GM18519 (cell line): ENCODE measurements around the gene IQSEC1.
A peak's percentile ranks its signal among the peaks of the same experiment; 100 is the strongest.

Source experiments
- ATAC-seq: cut with Tn5 transposase; IDR thresholded peaks from one replicate; pipeline ENCODE4 v1.9.1; 2021; ENCODE audit warnings: mild to moderate bottlenecking, moderate library complexity; ENCODE audit not compliant: unreplicated experiment, low FRiP score

Gene IQSEC1

DNA sequence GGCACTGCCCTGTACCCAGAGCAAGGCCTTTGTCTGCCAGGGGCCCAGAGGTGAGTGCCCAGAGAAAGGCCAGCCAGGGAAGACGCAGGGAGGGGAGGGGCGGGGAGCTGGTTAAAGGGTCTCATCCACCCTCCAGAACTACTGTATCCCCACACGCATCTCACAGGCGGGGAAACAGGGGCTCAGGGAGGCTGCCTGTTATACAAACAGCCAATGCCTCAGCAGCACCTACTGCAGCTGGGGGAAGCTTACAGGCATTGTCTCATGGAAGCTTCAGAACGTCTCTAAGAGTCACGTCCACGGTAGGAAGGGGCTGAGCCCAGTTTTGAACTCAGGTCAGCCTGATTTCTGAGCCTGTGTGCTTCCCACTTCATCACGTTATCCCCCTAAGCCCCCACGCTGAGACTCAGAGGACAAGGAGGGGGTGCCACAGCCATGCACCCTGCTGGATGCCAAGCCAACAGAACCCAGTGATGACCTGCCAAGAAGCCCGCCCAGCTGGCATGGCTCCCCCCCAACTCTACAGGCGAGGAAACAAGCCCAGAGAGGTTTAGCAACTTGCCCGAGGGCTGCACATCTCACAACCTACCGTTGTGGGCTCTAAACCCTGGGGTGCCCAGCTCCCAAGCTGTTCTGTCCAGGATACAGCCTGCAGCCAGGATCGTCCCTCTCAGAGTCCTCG, 54.5 kb downstream of the IQSEC1 start:
- ATAC-seq, result no peak

DNA sequence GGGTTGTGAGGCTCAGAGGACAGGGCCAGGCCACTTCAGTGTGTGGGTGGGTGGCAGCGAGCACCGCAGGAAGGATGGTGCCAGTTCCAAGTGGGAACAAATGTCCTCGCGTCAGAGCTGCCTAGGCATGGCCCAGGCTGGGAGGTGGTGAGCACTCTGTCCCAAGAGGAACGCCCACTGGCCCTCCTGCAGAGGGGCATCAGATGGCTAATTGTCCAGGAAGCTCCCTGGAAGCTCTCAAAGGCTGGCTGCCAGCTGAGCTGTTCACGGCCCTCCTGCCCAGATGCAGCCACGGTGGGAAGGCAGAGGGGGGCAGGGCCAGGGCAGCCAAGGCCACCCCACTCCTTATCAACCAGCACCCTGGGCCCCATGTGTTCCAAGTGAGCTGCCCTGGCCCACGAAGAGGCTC, 55.2 kb downstream of the IQSEC1 start:
- no peak for ATAC-seq

GRCh38 chr3:13017361-13018042, 55.7 kb downstream of the IQSEC1 start:
- ATAC-seq, result no peak

DNA sequence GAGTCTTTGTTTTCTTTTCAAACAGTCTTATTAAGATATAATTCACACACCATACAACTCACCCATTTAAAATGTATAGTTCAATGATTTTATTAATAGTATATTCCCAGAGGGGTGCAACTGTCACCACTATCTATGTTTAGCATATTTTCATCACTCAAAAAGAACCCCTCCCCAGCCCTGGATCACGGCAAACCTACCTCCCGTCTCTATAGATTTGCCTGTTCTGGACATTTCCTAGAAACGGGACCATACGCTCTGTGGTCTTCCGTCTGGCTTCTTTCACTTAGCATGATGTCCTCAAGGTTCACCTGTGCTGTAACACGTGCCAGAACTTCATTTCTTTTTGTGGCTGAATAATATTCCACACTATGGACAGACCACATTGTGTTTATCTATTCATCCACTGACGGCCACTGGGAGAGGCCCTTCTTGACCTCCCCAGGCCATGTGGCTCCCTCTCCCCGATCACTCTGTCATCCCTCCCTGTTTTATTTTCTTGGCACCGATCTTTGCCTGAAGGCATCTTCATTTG, 56.4 kb downstream of the IQSEC1 start:
- ATAC-seq, result no peak

DNA sequence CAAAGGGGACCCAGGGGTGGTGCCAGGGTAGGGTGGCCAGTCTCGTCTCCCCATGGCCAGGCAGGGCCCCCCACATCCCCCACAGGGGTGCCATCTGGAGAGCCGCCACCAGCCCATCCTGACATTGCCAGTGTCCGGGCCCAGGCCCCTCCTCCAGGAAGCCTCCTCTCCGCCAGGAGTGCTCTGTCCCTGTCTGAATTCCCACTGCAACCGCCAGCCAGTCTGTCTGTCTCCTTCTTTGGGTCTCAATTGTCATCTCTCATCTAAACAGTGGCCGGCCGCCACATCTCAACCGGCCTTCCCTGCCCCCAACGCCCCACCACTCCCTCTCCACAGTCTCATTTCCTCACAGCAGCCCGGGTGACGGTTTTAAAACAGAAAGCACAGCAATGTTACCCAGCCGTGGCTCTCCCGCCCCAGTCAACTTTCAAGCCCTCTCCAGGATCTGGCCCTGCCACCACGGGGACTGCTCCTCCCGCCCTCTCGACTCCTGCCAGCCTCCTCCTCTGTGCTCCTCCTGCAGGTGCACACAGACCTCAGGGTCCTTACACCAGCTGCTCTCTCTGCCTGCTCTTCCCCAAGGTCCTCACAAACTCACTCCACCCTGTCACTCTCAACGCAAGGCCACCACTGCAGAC, 57.0 kb downstream of the IQSEC1 start:
- no peak for ATAC-seq

- no peak for ATAC-seq
Measured at GRCh38 chr3:13015286-13016082, 57.7 kb downstream of the IQSEC1 start.

DNA sequence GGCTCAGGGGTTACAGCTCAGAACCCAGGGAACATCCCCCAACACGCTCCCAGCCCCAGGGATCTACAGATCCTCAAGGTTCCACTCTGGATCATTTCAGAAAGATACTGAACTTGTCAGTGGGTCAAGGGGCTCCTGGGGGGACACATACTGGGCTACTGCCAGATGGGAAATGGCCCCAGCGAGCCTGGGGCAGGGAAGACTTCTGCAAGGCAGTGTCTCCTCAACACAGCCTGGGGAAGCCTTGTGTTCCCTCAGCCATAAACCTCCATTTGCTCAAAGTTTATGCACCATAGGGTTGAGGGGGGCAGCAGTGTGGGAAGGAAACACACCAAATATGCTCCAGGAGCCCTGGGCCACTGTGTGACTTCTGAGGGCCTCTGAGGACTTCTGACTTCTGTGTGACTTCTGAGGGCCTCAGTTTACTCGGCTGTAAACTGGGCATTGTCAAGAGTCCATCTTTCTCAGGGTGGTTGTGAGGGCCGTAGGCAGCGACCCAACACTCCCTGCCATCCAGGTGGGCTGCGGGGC, 58.4 kb downstream of the IQSEC1 start:
- no peak for ATAC-seq

DNA sequence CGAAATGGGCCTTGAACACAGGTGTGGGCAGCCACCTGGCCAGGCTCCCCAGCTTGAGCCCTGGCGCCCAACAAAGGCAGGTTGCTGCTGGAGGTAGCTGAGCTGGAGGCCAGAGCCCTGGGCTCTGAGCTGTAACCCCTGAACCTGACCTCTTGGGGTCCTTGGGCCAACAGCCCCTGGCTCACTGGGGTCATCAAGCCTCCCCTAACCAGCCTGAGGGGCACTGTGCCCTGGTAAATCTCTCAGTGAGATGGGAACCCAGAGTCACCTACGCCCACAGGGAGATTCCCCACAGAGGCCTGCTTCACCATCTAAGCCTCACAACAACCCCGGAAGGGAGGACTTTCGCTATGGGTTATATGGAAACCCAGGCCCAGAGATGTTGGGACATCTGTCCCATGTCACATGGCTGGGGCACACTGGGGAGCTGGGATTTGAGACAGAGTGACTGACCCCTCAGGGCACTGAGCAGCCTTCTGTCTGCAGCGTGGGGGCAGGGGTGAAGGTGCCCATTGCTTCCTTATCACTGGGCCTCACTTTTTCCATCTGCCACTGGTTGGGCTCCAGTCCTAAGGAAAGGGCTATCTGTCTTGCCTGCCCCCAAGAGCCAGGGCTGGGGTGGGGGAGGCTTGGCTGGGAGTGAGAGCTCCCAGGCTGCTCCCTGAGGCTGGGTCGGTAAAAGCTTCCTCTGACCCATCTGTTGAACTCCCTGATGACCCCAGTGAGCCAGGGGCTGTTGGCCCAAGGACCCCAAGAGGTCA, 59.1 kb downstream of the IQSEC1 start:
- ATAC-seq, result no peak

DNA sequence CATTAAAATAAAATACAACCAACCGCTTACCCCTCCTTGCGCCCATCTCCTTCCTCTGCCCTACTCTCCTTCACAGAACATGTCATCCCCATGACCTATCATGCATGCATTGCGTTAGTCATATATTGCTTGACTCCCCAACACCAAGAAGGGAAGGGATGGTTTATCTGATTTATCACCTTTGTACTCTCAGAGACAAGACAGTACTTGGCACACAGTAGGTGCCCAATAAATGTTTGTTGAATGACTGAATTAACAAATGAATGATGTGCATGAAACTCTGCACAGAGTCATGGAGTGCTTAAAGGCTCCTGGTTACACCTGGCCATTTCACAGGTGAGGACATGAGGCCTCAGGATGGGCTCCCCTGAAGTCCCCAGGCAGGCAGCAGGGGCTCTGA, 59.7 kb downstream of the IQSEC1 start:
- ATAC-seq, result no peak

DNA sequence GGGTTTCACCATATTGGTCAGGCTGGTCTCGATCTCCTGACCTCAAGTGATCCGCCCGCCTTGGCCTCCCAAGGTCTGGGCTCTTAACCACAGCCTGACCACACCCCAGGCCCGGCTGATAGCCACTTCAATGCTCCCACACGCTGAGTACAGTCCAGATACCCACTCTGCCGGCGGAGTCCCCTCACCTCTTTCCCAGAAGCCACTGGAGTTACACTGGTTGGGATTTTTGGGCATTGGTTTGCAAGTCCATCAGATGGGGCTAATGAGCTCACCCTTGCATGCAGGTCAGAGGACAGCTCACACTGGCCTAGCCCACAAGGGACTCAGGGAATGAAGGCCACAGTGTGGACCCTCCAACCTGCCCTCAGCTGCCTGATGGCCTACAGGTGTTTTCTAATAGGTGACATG, 60.1 kb downstream of the IQSEC1 start:
- ATAC-seq, result no peak

- no peak for ATAC-seq
Measured at GRCh38 chr3:13012221-13012691, 61.0 kb downstream of the IQSEC1 start.

GRCh38 chr3:13011573-13012220, 61.5 kb downstream of the IQSEC1 start:
- ATAC-seq, result peak; percentile 40

- no peak for ATAC-seq
Measured at GRCh38 chr3:13010780-13011572, 62.3 kb downstream of the IQSEC1 start.

DNA sequence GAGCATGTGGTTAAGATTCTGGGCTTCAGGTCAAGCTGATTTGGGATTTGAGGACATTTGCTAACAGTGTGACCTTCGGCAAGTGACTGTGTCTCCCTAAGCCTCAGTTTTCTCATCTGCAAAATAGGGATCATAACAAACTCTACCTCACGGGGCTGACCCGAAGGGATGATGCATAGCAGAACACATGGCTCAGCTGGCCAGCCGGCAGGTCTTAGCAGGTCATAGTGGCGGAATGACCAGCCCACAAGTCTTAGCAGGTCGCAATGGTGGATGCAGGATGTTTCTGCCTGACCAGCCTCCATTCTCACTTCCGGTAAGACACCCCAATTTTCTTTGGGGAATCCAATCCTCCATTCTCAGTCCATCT, 63.3 kb downstream of the IQSEC1 start:
- no peak for ATAC-seq

DNA sequence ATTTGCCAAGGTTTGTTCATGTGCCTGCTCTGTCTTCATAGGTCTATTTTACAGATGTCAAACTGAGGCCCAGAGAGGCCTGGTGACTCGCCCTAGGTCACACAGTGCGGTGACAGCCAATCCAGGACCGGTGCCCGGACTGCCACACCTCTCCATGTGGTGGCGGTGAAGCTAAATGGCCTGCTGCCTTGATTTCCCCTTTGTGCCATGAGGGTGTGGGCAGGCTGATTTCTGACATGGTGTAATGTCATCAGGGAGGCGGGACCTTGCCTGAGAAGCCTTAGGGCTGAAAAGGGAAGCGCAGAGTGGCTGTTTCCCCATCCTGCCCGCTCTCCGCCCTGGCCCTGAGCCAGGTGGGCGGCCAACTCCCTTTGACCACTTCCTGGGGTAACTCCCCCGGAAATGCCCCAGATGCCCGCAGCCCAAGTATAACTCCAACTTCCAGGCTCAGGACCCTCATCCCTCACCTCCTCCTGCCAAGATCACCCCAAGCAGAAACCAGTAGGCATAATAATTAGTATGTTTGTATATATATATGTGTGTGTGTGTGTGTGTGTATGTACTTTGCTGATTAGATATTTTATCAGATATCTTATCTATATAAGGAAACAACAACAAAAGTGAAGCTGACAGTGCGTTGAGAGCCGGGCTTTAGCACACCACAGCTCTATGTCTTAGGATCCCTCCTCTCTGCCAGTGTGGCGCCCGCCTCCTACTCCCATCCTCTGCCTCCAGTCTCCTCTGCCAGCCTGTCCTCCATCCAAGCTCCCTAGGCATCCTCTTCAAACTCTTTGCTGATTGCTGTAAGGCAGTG, 63.9 kb downstream of the IQSEC1 start:
- ATAC-seq, result no peak

GRCh38 chr3:13008155-13008995, 64.9 kb downstream of the IQSEC1 start:
- no peak for ATAC-seq
